Measurements from ENCODE around the gene UTP15.
A peak's percentile ranks its signal among the peaks of the same experiment; 100 is the strongest.

The UTP15 gene

DNA sequence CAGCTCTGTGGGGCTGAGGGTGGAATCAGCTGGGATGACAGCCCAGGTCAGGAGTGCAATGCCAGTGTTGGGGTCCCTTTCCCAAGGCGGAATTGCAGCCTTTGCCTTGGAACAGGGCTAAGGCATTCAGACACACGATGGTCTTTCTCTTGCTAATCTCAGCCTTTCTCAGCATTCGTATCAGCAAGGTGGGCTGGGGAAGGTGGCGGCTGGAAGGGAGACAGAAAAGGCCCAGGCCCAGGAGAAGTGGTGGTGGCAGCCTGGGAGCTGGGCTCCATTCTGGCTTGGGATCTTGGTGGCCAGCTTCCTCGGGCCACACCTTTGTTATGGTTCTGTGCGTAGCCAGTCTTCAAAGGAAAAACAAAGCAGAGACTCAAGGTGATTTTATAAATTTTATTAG, 59.3 kb downstream of the UTP15 start:
- no peak for DNase-seq

DNA sequence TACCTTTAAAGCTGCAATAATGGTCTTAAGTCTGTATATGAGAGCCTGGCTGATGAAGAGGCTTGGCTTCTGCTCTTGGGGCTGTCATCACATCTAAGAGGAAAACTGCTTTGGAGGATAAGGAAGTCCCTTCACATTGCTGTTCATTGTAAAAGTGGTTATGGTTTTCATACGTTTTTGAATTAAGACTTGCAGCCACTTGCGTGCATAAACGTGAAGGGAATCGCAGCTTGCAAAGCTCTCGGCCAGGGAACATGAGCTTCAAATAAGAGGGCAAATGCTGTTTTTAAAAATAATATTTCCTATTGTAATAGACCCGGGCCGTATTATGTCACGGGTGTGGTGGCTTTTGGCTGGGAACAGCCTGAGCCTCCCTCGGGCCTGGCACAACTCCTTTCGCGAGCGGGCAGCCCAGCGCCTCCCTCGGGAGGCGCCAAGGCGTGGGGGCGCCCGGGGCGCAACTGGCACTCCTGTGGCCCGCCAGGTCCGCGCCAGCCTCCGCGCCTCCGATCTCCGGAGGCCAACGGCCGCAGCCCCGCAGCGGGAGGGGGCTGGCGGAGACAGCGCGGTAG, 59.9 kb downstream of the UTP15 start:
- DNase-seq: peak; percentile 32

DNA sequence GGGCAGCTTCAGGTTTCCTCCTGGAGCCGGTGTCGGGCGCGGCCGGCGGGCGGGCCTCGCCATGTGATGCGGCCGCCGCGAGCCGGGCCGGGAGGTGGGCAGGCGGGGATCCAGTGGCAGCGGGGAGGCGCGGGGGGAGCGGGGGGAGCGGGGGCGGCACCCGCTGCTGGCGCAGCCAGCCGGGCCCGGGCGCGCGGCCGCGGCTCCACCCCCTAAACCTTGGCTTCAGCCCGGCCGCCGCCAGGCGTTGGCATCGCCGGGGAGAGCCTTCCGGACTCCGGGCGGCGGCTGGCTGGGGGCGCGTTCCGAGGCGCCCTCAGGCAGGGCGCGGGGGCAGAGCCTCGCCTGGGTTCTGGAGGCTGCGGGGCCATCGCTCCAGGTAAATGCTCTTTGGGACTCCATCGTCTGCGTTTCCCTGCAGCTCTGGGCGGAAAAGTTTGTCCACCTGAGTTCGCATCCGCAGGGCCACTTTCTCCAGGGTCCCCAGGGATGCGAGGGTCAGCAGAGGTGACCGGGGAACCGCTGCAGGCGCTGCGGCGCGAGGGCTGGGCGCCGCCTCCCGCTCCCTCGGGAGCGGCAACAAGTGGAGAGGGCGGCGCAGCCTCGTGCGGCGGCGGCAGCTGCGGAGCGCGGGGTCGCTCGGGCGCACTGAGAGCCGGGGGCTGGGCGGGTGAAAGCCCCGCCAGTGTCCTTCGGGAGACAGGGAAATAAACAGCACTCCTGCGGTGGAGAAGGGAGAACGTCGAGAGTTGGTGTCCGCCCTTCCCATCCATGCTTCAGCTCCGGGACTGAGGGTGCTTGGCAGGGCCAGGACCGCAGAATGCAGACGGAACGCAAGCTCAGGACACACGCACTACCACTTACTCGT, 60.6 kb downstream of the UTP15 start, which contains the start of gene ARHGEF28:
TSS of gene ARHGEF28 (plus strand) at position 253 of the 868 bp plus-strand sequence. CDS start 58,656 bp downstream, outside the sequence.
- peak; percentile 79 for DNase-seq

DNA sequence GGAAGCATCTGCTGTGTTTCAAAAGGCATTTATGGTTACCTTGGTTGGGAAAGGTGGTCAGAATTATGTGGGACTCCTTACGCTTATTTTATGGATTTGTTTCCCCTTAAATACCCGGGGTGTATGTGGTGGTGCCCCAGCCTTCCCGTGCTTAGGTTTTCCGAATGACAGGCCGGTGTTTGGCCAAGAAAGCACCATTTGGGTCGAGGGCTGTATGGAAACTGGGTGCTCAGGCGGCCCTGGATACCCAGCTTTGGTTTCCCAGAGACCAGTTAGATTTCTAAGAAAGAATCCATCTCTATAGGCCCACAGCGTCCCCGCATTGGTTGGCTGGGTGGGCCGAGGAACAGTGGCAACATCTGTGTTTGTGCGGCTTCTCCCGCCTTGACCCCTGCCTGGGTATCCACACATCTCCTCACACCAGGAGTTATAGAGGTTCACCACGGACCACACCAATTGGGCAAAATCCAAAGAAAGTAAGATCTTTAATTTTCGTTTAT, 61.3 kb downstream of the UTP15 start:
- no peak for DNase-seq

DNA sequence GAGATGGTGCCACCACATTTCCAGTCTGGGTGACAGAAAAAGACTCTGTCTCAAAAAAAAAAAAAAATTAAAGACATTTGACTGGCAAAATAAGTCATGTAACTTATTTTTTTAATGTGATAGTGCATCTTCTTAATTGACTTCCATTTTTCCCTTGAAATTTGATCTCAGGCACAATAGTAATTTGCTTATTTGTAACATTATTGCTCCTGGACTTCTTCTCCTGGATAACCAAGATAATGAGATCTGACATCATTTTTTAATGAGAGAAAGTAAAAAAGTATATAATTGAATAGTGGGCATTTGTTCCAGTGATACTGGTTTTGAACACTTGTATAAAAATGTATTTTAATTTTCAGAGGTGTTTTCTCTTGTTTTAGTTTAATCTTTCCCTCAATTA, 63.9 kb downstream of the UTP15 start:
- DNase-seq: no peak

DNA sequence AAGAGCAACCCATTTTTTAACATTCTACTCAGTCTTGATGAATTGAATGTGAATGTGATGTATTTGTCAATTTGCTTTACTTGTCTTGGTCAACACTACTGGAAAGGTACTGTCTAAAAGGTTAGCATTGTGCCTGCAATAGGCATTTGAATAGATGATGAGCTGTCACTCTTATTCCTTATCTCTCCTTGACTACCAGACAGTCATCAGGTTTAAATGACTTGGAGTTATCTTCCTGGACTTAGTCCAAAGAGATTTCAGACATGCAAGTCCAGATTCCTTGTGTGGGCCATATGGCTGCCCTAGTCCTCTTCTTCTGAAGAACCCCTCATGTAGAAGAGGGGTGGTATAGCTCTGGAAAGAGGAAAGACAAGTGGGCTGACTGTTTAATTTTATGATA, 65.2 kb downstream of the UTP15 start:
- DNase-seq: no peak

DNA sequence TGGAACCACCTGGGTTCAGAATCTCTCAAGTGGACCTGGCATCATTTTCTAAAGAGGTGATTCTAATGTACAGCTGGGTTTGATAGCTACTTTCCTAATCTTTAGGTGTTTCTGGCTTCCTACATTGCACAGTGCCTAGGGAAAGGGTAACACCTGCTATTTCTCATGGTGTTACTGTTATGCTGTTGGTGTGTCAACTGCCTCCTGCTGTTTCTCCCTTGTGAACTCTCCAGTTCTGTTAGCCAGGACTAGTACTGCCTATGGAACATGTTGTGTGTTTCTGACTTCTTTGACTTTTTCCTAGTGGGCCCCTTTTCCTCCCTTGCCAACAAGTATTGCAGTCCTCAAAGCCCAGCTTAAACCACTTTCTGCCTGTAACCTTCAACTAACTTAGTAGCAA, 66.0 kb downstream of the UTP15 start:
- DNase-seq: no peak
